GM20000 (cell line): Measurements from ENCODE around the gene ZEB2.

Experiments
- DNase-seq: peaks from one replicate; pipeline ENCODE4 v3.0.0; 2012; ENCODE audit warnings: low spot score
- CTCF ChIP-seq: IDR thresholded peaks from 2 replicates; pipeline ENCODE4 v1.5.1; 2012; ENCODE audit warnings: mild to moderate bottlenecking, control low read depth; ENCODE audit errors: extremely low read depth, missing control alignments

The ZEB2 gene

GRCh38 chr2:144359684-144360083 is 160.2 kb downstream of the ZEB2 start:
- TF ChIP-seq CTCF: no peak

GRCh38 chr2:144358979-144359541 is 160.9 kb downstream of the ZEB2 start:
- peak; percentile 40 for DNase-seq
- TF ChIP-seq CTCF: no peak

More at GRCh38 chr2:144359684-144360083, 160.2 kb downstream of the ZEB2 start:
- no peak for DNase-seq

GRCh38 chr2:144358374-144358964 is 161.4 kb downstream of the ZEB2 start:
- DNase-seq: no peak
- no peak for TF ChIP-seq CTCF

DNA sequence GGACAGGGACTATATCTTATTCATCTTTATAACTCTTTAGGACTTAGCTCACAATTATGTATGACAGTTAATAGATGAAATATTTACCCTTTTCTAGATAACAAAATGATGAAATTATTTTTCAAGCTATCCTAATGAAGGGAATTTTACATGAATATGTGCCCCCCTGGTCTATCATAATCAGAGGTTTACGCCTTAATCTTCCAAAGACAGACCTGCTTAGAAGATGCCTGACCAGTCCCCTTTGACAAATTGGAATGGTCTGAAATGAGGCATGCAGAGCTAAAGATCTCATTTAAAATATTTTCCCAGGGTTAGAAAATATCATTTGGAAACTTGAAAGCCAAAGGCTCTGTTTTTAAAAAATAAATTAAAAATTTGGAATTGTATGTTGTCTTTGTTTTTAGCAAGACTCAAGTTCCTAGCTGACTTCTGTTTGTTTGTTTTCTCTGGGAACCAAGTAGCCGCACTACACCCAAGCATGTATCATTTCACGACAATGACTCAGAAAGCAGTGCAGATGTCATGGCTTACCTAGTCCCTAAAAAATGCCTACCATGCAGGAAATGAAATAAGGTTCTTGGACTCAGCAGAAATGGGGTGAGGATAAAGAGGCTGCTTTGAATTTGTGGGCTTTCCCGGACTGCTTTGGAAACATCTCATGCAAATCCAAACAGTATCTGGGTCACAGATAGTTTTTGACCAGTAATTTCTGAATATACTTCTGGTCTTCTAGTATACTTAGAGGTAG is 162.1 kb downstream of the ZEB2 start:
- DNase-seq: peak; percentile 58
- TF ChIP-seq CTCF: no peak

GRCh38 chr2:144356402-144356801 is 163.5 kb downstream of the ZEB2 start:
- no peak for TF ChIP-seq CTCF
- DNase-seq: no peak

- no peak for TF ChIP-seq CTCF
Observed at GRCh38 chr2:144354953-144355352, 165.0 kb downstream of the ZEB2 start.

DNA sequence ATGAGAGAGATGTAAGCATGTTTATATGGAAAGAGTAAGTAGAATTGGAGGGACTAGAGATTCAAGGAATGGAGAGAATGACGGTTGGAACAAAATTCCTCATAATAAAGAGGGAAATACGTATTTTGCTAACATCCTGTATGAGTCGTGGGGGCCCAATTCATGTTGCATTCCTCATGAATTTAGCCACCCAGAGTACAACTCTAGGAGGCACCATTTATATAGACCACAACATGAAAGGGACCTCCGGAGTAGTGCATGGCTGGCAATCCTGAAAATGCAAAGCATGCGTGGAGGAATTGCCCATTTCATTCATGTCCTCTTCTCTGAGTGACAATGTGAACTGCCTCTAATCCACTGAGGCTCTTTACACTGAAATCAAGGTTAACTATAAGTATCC is 168.2 kb downstream of the ZEB2 start:
- no peak for TF ChIP-seq CTCF
- DNase-seq: no peak

More at GRCh38 chr2:144354953-144355352, 165.0 kb downstream of the ZEB2 start:
- no peak for DNase-seq
